NK-92 (cell line): ENCODE data around the gene GNG14.
"Not testable (repeated sequence)": the region's sequence is repeated elsewhere in the genome, so short reads cannot be mapped to it uniquely, and the experiment has no call there.

Experiments used
- DNase-seq: peaks from one replicate; lab custom pipeline; 2025; ENCODE audit not compliant: unreplicated experiment; lab: John Stamatoyannopoulos, UW

GNG14 gene

DNA sequence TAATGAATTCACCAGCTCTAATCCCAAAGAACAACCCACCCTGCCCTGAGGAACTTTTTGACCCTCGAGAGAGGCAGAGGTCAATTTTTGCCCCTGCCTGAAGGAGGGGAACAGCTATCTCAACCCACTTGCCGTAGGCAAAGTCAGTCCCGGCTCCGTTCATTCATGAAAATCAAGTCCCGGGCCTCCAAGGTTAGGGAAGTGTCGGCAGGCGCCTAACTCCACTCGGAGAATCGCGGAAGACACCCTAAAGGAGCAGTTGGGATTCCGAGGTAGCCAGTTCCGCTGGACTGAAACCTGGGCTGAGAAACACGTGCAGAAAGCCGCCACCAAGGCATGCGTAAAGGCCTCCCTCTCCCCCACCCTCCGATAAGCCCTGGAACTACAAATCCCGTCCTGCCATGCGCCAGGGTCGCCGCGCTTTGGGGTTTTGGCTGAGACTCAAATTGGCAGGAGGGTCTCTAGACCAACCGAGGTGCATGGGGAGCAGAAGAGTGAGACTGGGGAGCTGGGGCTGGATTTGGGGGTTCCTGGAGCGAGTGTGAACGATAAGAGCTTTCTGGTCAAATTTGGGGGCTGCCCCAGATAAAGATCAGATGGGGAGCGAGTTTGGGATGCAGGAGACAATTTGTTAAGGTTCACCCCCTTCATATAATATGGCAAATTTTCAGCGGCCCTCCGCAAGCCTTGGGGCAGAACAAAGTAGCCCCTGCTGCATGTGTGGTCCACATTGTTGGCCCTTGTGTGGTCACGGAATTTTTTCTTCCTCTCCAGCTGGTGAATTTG is 36.0 kb downstream of the GNG14 start, which contains the start of gene TNPO2:
TSS of gene TNPO2 (minus strand) at position 292 of the 786 bp plus-strand sequence. CDS start 2,955 bp downstream, outside the sequence.
- no peak for DNase-seq

DNA sequence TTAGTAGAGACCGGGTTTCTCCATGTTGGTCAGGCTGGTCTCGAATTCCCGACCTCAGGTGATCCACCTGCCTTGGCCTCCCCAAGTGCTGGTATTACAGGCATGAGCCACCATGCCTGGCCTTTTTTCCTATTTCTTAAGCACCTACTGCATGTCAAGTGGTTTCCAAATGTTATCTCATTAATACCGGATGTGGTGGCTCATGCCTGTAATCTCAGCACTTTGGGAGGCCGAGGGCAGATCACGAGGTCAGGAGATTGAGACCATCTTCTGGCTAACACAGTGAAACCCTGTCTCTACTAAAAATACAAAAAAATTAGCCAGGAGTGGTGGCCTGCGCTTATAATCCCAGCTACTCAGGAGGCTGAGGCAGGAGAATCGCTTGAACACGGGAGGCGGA is 37.8 kb downstream of the GNG14 start:
- not testable (repeated sequence) for DNase-seq

DNA sequence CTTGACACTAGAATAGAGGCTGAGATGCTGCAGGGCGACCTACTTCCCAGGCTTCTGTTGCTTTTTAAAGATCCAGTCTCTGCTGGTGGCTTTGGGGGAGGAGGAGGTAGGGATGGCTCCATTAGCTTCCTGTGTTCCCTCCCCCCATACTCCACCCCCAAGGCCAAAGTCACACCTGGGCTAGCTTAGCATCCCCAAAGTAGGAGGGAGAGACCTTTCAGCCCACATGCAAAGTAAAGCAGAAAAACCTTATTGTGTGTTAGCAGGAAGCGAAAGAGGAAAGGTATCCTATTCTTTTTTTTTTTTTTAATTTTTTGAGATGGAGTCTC is 39.2 kb downstream of the GNG14 start:
- DNase-seq = no peak

DNA sequence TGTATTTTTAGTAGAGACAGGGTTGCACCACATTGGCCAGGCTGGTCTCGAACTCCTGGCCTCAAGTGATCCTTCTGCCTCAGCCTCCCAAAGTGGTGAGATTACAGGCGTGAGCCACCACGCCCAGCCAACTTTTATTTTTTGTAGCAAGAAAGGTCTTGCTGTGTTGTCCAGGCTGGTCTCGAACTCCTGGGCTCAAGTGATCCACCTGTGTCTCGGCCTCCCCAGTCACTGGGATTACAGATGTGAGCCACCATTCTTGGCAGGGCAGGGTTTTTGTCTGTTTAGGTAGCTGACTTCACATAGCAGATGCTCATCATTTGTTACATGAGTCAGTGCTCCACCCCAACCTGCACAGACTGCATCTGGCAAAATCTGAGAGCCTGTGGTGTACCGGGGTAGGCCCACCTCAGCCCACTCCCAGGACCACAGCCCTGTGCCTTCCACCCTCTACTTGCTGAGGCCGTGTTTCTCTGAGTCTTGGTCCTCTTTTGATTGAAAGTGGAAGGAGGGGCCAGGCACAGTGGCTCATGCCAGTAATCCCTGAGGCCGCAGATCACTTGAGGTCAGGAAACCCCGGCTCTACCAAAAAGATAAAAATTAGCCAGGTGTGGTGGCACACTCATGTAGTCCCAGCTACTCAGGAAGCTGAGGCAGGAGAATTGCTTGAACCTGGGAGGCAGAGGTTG is 40.1 kb downstream of the GNG14 start:
- no peak for DNase-seq

DNA sequence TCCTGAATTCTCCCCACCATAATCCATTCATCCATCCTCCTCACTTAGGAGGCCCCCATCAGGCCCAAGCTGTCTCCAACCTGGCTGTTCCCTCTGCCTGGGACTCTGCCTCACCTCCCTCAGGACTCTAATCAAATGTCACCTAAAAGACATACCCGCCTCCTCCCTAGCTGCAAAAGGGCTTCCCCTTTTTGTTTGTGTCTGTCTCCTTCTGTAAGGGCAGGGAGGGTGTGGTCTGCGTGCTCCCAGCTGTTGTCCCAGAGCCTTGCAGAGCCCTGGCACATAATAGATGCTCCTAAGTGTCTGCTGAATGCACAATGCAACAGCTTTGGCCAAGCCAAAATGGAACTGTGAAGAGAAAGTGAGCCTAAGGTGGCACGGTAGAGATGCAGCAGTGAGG is 42.3 kb downstream of the GNG14 start:
- DNase-seq = no peak

DNA sequence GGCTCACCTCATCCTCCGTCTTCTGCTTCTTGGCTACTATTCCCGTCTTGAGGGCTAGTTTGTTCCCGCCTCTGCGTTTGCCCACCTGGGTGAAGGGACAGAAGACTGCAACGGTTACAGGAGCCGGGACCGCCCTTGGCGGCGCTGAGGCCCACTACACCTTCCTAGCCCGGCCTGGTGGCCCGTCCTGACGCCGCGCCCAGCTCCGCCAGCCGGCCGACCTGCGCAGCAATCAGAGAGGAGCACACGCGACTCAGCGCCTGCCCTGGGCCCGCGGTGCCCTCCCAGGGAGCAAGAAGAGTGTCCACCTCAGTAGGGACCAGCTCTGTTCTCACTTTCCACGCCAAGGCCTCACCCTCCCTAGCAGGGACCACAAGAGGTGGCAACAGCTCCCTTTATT is 43.5 kb downstream of the GNG14 start:
- no peak for DNase-seq

DNA sequence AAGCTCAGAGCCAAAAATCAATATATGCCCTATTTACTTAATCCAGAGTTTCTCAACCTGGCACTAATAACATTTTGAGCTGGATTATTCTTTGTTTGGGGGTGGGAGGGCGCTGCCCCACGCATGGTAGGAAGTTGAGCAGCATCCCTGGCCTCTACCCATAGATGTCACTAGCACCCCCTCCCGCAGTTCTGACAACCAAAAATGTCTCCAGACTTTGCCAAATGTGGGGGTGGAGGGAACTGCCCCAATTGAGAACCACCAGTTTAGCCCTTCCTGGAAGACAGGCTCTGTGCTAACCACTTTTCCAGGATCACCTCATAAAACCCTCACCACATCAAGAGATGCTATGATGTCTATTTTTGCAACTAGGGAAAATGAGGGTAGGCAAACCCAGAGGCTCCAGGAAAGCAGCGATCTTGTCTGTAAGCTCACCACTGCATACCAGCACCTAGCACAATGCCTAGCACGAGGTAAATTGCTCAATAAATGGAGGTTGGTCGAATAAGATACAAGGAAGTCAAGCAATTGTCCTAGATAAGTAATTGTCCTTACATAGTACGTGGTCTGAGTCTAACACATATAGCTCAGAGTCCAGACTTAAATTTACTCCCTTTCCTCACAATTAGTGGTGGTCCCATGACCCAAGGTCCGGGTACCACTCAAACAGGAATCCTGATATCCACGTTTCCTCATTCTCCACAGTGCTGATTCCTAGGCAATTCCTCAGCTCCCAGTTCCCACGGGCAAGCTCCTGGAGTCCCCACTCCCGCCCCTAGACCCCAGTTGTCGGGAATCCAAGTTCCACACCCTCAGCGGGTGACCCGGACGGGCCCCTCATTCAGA is 45.8 kb downstream of the GNG14 start:
- DNase-seq = no peak

DNA sequence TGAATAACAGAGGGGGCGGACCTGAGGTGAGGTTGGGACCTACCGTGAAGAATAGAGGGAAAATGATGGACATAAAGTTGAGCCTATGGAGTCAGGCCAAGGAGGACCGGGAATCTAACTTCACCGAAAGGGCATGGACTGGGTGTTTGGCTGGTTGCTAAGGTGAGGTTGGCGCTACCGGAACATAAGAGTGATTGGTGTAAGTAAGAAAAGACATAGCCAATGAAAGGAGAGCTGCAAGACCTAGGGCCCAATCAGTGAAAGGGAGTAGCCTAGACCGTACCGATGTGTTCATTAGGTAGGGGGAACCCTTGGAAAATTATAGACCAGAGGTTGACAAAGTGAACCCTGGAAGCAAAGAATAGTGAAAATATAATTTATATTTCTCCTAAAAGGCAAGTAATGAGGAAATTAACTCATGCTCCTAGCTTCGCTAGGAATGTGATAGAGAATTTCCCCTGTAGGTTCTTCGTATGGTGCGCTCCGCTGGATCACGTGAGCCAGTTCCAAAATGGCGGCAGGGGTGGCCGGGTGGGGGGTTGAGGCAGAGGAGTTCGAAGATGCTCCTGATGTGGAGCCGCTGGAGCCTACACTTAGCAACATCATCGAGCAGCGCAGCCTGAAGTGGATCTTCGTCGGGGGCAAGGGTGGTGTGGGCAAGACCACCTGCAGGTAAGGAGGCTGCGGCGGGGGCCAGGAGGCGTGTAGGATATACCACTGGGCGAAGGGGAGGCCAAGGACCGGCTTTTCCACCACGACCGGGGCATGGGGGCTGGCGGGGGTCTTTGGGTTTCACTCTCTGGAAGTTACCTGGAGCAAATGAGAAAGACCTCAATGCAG is 49.4 kb downstream of the GNG14 start, which contains the start of gene GET3:
TSS of gene GET3 (plus strand) at position 503 of the 840 bp plus-strand sequence. CDS start at position 512, 9 bp downstream.
- DNase-seq = no peak

DNA sequence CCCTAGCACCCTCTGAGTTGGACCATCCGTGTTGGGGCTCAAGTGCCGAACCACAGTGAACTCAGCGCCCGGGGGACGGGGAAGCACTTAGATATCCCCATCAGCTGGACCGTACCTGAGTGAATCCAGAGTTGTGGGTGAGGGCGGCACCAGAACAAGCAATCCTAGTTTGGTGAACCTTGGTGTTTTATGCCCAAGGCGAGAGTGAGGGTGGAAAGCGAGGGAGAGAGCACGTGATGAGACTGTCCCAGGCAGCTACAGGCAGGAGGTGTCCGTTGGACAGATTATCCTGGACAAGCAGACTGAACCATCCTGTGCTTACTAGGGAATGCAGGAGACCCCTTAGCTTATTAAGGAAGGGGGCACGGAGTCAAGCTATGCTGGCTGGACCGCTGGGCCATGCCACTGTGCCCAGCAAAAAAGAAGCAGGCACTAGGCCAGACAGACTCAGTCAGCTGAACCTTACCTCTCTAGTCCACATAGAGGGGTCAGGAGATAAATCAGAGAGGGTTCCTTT is 50.1 kb downstream of the GNG14 start:
- DNase-seq = no peak
